NCI-H2081 treated with DMSO at 0.1 percent for 48 hours (cell line): ENCODE measurements around the gene TOP1.

Experiments
- DNase-seq: peaks from one replicate; lab custom pipeline; 2025; lab: John Stamatoyannopoulos, UW

Gene TOP1

DNA sequence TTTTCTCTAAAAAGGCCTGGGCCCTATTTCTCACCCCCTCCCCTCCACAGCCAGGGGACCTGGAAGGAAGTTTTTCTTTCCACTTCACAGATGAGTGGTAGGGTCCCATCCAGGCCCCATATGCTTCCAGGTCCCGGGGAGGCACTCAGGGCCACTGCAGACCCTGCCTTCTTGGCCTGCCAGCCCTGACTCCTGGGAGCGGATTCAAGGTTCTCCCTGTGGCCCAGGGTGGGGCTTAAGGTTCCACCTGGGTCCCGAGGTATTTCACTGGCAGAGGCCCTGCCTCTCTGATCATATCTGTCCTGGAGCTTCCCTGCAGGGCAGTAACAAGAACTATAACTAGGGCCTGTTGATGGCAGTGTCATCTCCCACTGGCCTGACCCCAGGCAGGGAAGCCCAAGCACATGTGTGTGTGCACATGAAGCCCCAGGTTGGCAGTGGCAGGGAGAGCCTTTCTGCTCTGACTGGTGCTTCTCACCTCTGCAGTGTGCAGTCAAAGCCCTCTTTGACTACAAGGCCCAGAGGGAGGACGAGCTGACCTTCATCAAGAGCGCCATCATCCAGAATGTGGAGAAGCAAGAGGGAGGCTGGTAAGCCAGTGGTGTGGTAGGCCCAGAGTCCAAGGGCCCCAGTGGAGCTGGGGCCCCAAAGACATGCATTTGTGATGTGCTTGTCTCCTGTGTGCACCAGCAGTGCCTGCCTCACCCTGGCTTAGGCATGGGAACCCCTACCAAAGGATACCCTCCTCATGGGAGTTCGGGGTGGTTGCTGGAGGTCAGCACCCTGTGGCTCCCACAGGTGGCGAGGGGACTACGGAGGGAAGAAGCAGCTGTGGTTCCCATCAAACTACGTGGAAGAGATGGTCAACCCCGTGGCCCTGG is 139.9 kb downstream of the TOP1 start:
- DNase-seq, result no peak

DNA sequence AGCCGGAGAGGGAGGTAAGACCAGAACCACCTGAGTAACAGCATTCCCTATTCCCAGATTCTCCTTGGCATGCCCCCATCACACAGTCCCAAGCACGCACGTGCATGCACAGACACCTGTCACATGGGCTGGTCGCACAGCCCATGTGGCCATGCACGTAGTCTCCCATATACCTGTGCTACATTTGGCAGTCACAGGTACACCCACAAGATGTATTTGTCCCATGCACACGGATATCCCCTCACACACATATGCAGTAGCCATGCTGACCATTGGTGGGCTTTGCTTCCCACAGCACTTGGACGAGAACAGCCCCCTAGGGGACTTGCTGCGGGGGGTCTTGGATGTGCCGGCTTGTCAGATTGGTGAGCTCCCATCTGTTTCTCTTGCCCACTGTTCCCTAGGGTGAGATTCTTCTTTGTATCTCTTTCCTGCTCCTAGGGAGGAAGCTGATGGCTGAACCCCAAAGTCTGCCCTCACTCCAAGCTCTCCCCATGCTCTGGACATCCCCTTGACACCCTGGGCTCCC is 140.6 kb downstream of the TOP1 start:
- DNase-seq, result no peak

GRCh38 chr20:41169791-41170351 is 141.2 kb downstream of the TOP1 start:
- no peak for DNase-seq

GRCh38 chr20:41170386-41171105 is 141.9 kb downstream of the TOP1 start:
- DNase-seq, result no peak

DNA sequence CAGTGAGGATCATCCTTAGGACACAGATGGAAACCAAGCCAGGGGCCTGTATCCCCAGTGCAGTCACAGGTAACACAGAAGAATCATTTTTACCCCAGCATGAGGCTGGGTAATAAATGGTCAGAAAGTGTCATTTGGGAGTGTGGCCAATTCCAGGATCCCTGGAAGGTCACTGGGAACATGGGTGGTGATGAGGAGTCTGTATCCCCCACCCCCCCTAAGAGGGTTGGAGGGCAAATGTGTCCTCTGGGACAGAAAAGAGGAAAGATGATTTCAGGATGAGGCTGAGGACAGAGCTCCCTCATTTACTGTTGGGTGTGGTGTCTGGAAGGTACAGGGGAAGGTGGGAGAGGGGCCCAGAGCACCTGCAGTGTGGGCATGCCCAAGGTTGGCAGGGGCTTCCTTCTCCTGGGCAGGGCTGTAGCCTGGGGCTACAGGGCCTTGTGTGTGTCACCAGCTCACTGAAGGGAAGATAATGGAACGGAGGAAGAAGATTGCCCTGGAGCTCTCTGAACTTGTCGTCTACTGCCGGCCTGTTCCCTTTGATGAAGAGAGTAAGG is 143.2 kb downstream of the TOP1 start:
- DNase-seq, result no peak

DNA sequence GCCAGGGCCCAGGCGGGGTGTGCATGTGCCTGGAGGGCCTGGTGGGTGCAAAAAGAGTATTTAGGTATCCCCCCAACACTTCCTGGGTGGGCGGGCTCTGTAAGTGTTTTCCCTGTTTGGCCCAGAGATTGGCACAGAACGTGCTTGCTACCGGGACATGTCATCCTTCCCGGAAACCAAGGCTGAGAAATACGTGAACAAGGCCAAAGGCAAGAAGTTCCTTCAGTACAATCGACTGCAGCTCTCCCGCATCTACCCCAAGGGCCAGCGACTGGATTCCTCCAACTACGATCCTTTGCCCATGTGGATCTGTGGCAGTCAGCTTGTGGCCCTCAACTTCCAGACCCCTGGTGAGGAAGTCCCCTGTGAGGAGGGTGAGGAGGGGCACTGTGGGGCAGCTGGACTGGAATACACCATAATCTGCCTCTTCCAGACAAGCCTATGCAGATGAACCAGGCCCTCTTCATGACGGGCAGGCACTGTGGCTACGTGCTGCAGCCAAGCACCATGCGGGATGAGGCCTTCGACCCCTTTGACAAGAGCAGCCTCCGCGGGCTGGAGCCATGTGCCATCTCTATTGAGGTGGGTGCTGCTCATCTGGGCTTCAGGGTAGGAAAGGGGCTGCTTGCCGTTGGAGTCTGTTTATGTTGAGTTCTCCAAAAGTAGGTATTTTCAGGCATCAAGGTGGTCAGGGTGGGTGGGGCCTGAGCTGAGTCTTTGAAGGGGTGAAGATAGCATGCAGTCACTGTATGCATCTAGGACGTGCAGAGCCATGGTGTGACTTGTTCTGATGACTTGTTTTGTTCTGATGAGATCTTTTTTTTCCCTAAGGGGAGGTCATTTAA is 143.9 kb downstream of the TOP1 start:
- DNase-seq, result no peak

GRCh38 chr20:41173161-41173721 is 144.6 kb downstream of the TOP1 start:
- peak; percentile 13 for DNase-seq

DNA sequence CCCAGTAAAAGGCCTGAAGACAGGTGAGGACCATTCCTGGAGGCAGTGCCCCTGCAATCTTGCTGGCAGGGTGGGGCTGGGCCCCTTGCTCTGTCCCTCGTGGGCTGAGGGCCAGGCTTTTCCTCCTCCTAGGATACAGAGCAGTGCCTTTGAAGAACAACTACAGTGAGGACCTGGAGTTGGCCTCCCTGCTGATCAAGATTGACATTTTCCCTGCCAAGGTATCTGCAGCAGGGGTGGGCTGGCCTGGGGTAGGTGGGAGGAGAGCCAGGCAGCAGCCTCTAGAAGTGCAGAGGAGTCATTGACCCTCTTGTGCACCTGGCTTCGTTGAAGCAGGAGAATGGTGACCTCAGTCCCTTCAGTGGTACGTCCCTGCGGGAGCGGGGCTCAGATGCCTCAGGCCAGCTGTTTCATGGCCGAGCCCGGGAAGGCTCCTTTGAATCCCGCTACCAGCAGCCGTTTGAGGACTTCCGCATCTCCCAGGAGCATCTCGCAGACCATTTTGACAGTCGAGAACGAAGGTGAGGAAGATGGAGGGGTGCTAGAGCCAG is 145.2 kb downstream of the TOP1 start:
- no peak for DNase-seq
